Natural killer cell treated with Interleukin-12 subunit alpha and Interleukin-12 subunit beta and Interleukin-15 and Interleukin-18, amount 100 ng/mL, for 72 hours (primary cell): ENCODE data around the gene SBF1. TPM values are rescaled to one million over a fixed set of nuclear protein-coding genes. Genes with fewer than 3 reads are reported as not detected.
"Not testable (repeated sequence)": the region's sequence is repeated elsewhere in the genome, so short reads cannot be mapped to it uniquely, and the experiment has no call there.

Experiments used
- ATAC-seq, 2 donors: fragments of 150-1000 bp; cut with Tn5 transposase in 1 of 2; sonication (Bioruptor Pico), chemical (Tn5 transposase) in 1 of 2; 2 replicates each; pipeline ENCODE4 v1.10.0; 2021
- DNase-seq: peaks from one replicate; pipeline ENCODE4 v3.0.0; 2022; ENCODE audit warnings: low spot score
- H3K27ac Mint-ChIP-seq, 2 donors: 1 replicate in 1 of 2; 2 replicates in 1 of 2; pipeline ENCODE4 v1.8.0; 2022; ENCODE audit warnings: mixed read lengths in 2 of 2, mild to moderate bottlenecking in 1 of 2, moderate library complexity in 1 of 2
- H3K27me3 Mint-ChIP-seq, 2 donors: 1 replicate in 1 of 2; 2 replicates in 1 of 2; pipeline ENCODE4 v1.8.0; 2022; ENCODE audit warnings: mixed read lengths in 2 of 2
- H3K36me3 Mint-ChIP-seq: one replicate; pipeline ENCODE4 v1.8.0; 2022; ENCODE audit warnings: mixed read lengths
- H3K4me1 Mint-ChIP-seq, 2 donors: 1 replicate in 1 of 2; 2 replicates in 1 of 2; pipeline ENCODE4 v1.8.0; 2022; ENCODE audit warnings: low read depth in 2 of 2, mixed read lengths in 2 of 2, mild to moderate bottlenecking in 1 of 2
- H3K4me3 Mint-ChIP-seq: one replicate; pipeline ENCODE4 v1.8.0; 2022; ENCODE audit warnings: mixed read lengths
- H3K9me3 Mint-ChIP-seq: 2 replicates; pipeline ENCODE4 v1.8.0; 2022; ENCODE audit warnings: mixed read lengths
- total RNA-seq, 2 donors: library from RNA; stranded (reverse); gene quantifications; one replicate each; pipeline ENCODE4 v1.2.3, GENCODE V29; 2022

SBF1 gene
- total RNA-seq, 2 donors from 2014 or later = 114 to 152 TPM

- ATAC-seq (peak; percentile 72 to 85), DNase-seq (no peak)
- H3K4me3 Mint-ChIP-seq = peak overlapping the region; percentile 45
- H3K27ac Mint-ChIP-seq = peak overlapping the region; percentile 78 to 94
- no peaks in the 10 kb centered on the region for H3K9me3 Mint-ChIP-seq
- peaks cover 23 to 45% of the 10 kb centered on the region in 2 donors for H3K4me1 Mint-ChIP-seq
- peaks cover 3% of the 10 kb centered on the region for H3K36me3 Mint-ChIP-seq
- H3K27me3 Mint-ChIP-seq = no peaks in the 10 kb centered on the region
Measured at GRCh38 chr22:50399751-50400331, 75.0 kb downstream of the SBF1 start.

- no peaks in the 10 kb centered on the region for H3K9me3 Mint-ChIP-seq
- peak overlapping the region; percentile 78 to 94 for H3K27ac Mint-ChIP-seq
- H3K4me3 Mint-ChIP-seq = no peak overlapping the region
- ATAC-seq = peak in 1 of 2 donors; percentile 8
- no peak for DNase-seq
- no peaks in the 10 kb centered on the region for H3K27me3 Mint-ChIP-seq
- peaks cover 4% of the 10 kb centered on the region for H3K36me3 Mint-ChIP-seq
- H3K4me1 Mint-ChIP-seq = peaks cover 22 to 42% of the 10 kb centered on the region in 2 donors
Measured at GRCh38 chr22:50398831-50399648, 75.8 kb downstream of the SBF1 start.

GRCh38 chr22:50397371-50398060 is 77.3 kb downstream of the SBF1 start:
- H3K27me3 Mint-ChIP-seq, H3K9me3 Mint-ChIP-seq, DNase-seq, H3K36me3 Mint-ChIP-seq, H3K4me3 Mint-ChIP-seq, ATAC-seq: not testable (repeated sequence)
- Mint-ChIP-seq H3K4me1 (peaks cover 22 to 46% of the 10 kb centered on the region in 2 donors), H3K27ac (peak overlapping the region; percentile 78 to 95)

GRCh38 chr22:50396751-50397370 is 78.0 kb downstream of the SBF1 start:
- no peak overlapping the region for H3K4me3 Mint-ChIP-seq
- peaks cover 4% of the 10 kb centered on the region for H3K36me3 Mint-ChIP-seq
- no peak for DNase-seq
- no peaks in the 10 kb centered on the region for H3K27me3 Mint-ChIP-seq
- peaks cover 22 to 48% of the 10 kb centered on the region in 2 donors for H3K4me1 Mint-ChIP-seq
- no peaks in the 10 kb centered on the region for H3K9me3 Mint-ChIP-seq
- ATAC-seq = no peak
- H3K27ac Mint-ChIP-seq = peak overlapping the region; percentile 78 to 95

Other genes with a start within 250 kb of the SBF1 start
- 10 to 100 TPM; 47.6 to 80.1 TPM for gene TUBGCP6, start 230.0 kb downstream of the SBF1 start, total RNA-seq
- gene HDAC10, start 223.8 kb downstream of the SBF1 start, total RNA-seq = 100 to 1,000 TPM in 1 of 2 donors, 10 to 100 TPM in 1; 54.5 to 113 TPM
- gene MAPK12, start 213.4 kb downstream of the SBF1 start, total RNA-seq = 1 to 10 TPM; 1.6 to 9.0 TPM
- 10 to 100 TPM; 10.2 to 15.1 TPM for gene MAPK11, start 204.7 kb downstream of the SBF1 start, total RNA-seq
- gene PLXNB2, start 167.4 kb downstream of the SBF1 start, total RNA-seq = 1 to 10 TPM; 4.4 to 5.5 TPM
- gene DENND6B, start 148.0 kb downstream of the SBF1 start, total RNA-seq = 1 to 10 TPM; 2.2 TPM
- 100 to 1,000 TPM in 1 of 2 donors, 10 to 100 TPM in 1; 61.1 to 100 TPM for gene PPP6R2, start 131.7 kb downstream of the SBF1 start, total RNA-seq
- 1 to 10 TPM; 2.6 to 6.7 TPM for gene ADM2, start 6.5 kb upstream of the SBF1 start, total RNA-seq
- gene MIOX, start 11.8 kb upstream of the SBF1 start, total RNA-seq = under 1 TPM in 1 of 2 donors, not detected in 1; 0.45 TPM
- gene LMF2, start 32.7 kb upstream of the SBF1 start, total RNA-seq = 100 to 1,000 TPM in 1 of 2 donors, 10 to 100 TPM in 1; 97.8 to 149 TPM
- 100 to 1,000 TPM; 105 to 156 TPM for gene NCAPH2, start 33.2 kb upstream of the SBF1 start, total RNA-seq
- gene SCO2, start 50.6 kb upstream of the SBF1 start, total RNA-seq = 10 to 100 TPM; 13.1 to 18.5 TPM
- 100 to 1,000 TPM; 164 to 234 TPM for gene TYMP, start 55.0 kb upstream of the SBF1 start, total RNA-seq
- gene KLHDC7B, start 70.9 kb upstream of the SBF1 start, total RNA-seq = 10 to 100 TPM in 1 of 2 donors, 1 to 10 TPM in 1; 6.5 to 15.2 TPM
- not detected for gene SYCE3, start 87.9 kb upstream of the SBF1 start, total RNA-seq
- 100 to 1,000 TPM in 1 of 2 donors, 10 to 100 TPM in 1; 40.3 to 102 TPM for gene CPT1B, start 103.4 kb upstream of the SBF1 start, total RNA-seq
- 100 to 1,000 TPM; 120 to 130 TPM for gene CHKB, start 107.8 kb upstream of the SBF1 start, total RNA-seq
- gene MAPK8IP2, start 125.8 kb upstream of the SBF1 start, total RNA-seq = under 1 TPM; 0.08 to 0.21 TPM
- gene ARSA, start 153.1 kb upstream of the SBF1 start, total RNA-seq = 10 to 100 TPM; 35.7 to 38.9 TPM
- not detected for gene SHANK3, start 197.8 kb upstream of the SBF1 start, total RNA-seq